GM12874 (cell line): ENCODE data around the gene OST4.

Source experiments
- TF ChIP-seq, protein P1 (sequence below): IDR thresholded peaks from 2 replicates; pipeline ENCODE4 v1.5.1; 2011; ENCODE audit warnings: low read depth, mild to moderate bottlenecking, control low read depth, low read length, moderate library complexity; ENCODE audit not compliant: insufficient read depth

The OST4 gene

GRCh38 chr2:27071277-27071989 is at the start of gene OST4:
OST4 (minus strand) TSS chr2:27071654.
- TF ChIP-seq, protein P1, sequence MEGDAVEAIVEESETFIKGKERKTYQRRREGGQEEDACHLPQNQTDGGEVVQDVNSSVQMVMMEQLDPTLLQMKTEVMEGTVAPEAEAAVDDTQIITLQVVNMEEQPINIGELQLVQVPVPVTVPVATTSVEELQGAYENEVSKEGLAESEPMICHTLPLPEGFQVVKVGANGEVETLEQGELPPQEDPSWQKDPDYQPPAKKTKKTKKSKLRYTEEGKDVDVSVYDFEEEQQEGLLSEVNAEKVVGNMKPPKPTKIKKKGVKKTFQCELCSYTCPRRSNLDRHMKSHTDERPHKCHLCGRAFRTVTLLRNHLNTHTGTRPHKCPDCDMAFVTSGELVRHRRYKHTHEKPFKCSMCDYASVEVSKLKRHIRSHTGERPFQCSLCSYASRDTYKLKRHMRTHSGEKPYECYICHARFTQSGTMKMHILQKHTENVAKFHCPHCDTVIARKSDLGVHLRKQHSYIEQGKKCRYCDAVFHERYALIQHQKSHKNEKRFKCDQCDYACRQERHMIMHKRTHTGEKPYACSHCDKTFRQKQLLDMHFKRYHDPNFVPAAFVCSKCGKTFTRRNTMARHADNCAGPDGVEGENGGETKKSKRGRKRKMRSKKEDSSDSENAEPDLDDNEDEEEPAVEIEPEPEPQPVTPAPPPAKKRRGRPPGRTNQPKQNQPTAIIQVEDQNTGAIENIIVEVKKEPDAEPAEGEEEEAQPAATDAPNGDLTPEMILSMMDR = no peak

DNA sequence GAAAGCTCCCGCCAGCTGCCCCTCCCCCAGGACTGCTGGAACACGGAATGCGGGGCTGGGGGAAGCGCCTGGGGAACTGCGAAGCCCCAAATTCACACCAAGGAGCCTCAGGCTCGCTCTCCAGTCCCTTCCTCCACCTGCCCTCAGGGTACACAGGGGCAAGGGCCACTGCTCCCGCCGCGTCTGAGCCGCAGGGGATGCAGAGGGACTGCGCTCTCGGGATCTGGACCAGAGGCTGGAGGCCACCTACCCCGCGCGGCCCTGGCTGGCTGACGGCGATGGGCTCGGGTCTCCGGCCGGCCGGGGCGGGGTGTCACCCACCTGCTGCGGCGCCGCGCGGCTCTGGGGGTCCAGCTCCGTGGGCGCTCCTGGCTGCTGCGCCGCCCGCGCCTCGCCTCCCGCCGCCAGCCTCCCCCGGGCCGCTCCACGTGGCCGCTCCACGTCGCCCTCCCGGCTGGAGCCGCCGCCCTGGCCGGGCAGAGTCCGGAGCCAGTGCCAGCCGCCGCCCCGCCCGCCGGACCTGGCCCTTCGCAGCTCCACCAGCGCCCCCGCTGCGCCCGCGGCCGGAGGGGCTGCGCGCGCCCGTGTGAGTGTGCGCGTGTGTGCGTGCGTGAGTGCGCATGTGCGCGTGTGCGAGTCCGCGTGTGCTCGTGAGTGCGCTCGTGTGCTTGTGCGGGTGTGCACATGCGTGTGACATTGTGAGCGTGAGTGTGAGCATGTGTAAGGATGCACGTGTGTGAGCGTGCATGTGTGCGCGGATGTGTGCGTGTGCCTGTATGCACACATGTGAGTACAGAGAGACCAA is 47.3 kb upstream of the OST4 start, which contains the start of gene CGREF1:
CGREF1 (minus strand) TSS at position 604 of the 805 bp plus-strand sequence. CDS start 14,762 bp downstream, outside the sequence.
- TF ChIP-seq, protein P1 = no peak

DNA sequence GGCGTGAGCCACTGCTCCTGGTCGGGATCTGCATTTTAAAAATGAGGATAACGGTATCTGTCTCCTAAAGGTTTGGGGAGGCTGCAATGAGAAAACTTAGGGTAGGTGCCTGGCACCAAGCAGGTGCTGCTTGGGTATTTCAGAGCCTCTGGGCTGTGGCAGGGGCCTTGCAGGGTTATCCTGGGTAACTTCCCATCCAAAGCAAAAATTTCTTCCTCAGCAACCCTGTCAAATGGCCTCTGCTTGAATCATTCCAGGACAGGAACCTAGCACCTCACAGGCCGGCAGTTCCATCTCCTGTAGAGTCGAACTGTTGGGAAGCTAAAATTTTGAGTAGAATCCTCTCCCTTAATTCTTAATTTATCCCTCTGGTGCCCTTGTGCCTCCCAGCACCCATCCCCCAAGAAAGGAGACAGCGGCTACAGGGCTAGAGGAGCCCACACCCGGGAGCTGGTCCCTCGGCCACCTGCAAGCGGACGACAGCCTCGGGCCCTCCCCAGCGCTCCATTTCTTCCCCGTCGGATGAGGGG is 46.6 kb upstream of the OST4 start:
- TF ChIP-seq, protein P1 = no peak

DNA sequence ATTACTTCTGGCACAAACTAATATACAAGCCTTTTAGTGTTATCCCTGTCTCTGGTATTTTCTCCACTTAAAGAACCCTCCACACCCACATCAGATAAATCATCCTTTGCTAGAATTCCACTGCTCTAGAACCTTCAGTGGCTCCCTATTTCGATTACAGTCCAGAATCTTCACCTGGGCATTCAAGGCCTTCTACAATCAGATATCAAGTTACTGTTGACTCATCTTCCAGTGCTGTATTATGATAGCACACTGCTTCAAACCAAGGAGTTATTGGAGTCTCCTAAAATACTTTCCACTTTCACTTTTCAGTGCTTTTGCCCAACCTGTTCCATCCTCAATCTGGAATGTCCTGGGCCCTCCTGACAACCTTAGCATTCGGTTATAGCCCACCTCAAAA is 44.1 kb upstream of the OST4 start:
- TF ChIP-seq, protein P1 = no peak

- TF ChIP-seq, protein P1 = no peak
Measured at GRCh38 chr2:27109083-27109482, 37.6 kb upstream of the OST4 start.

DNA sequence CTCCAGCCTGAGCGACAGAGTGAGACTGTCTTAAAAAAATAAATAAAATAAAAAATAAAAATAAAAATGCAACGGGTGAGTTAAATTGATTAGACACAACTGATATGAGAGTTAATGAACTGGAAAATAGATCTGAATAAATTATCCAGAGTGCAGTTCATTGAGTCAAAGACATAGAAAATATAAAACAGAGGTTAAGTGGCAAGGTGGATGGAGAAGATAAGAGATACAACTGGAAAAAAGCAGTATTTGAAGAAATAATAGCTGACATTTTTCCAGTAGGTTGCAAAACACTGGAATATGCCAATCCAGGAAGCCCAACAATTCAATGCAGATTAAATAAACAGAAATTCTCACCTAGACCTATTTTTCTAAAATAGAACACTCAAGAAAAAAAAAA is 36.8 kb upstream of the OST4 start:
- TF ChIP-seq, protein P1 = no peak

DNA sequence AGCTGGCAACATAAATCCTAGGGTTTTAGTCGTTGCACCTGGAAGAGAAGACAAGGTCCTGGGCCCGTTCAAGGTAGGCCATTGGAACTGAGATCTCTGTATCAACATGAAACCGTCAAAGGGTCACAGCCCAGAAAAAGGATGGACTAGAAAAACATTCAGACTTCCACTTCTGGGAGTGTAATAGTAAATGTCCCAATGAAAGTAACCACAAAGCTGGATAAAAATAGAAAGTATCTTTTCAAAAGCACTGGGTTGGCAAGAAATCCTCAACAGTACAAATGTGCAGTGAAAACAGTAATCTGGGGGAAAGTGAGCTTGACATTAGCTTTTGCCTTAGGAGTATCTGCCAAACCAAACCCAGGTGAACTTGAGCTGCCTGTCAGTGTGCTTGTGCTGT is 34.5 kb upstream of the OST4 start:
- TF ChIP-seq, protein P1 = no peak
